Neural cell (in vitro differentiated cells): ENCODE measurements around the gene IL20RB. TPM values are rescaled to one million over a fixed set of nuclear protein-coding genes. Genes with fewer than 3 reads are reported as not detected.

Experiments
- H2AFZ ChIP-seq: fragments of 200-600, 300-800 bp; sonication (generic), shearing (Covaris generic); 2 replicates; pipeline ENCODE4 v1.6.0; 2014; ENCODE audit warnings: low read depth, mild to moderate bottlenecking, antibody characterized with exemption, low read length, moderate library complexity
- H3F3A ChIP-seq: fragments of 200-600 bp; shearing (Covaris generic); 2 replicates; pipeline ENCODE4 v1.6.1; 2016; ENCODE audit warnings: mild to moderate bottlenecking, moderate library complexity, mixed read lengths, antibody characterized with exemption, low read length; ENCODE audit not compliant: insufficient read depth, poor library complexity, severe bottlenecking
- H3K27ac ChIP-seq: fragments of 200-600, 300-800 bp; sonication (generic), shearing (Covaris generic); 2 replicates; pipeline ENCODE4 v1.5.1; 2014; ENCODE audit warnings: mild to moderate bottlenecking, low read length, moderate library complexity
- H3K27me3 ChIP-seq: fragments of 300-800, 200-600 bp; sonication (generic), shearing (Covaris generic); 2 replicates; pipeline ENCODE4 v1.6.0; 2014; ENCODE audit warnings: mild to moderate bottlenecking, low read depth, low read length, moderate library complexity; ENCODE audit not compliant: insufficient read depth
- H3K36me3 ChIP-seq: fragments of 300-800, 200-600 bp; sonication (generic), shearing (Covaris generic); 2 replicates; pipeline ENCODE4 v1.5.1; 2014; ENCODE audit warnings: mild to moderate bottlenecking, antibody characterized with exemption, low read length, moderate library complexity; ENCODE audit not compliant: insufficient read depth
- H3K4me2 ChIP-seq: fragments of 300-800, 200-600 bp; sonication (generic), shearing (Covaris generic); 2 replicates; pipeline ENCODE4 v1.6.0; 2014; ENCODE audit warnings: mild to moderate bottlenecking, low read length
- H3K4me3 ChIP-seq: fragments of 300-800, 200-600 bp; sonication (generic), shearing (Covaris generic); 2 replicates; pipeline ENCODE4 v1.5.1; 2014; ENCODE audit warnings: mild to moderate bottlenecking, low read length, moderate library complexity
- H3K79me2 ChIP-seq: fragments of 200-600 bp; shearing (Covaris generic); replicated peaks from 2 replicates; pipeline ENCODE4 v1.6.0; 2014; ENCODE audit warnings: mild to moderate bottlenecking, low read length, moderate library complexity; ENCODE audit not compliant: insufficient read depth
- H3K9ac ChIP-seq: fragments of 300-800, 200-600 bp; sonication (generic), shearing (Covaris generic); 2 replicates; pipeline ENCODE4 v1.6.1; 2016; ENCODE audit warnings: mild to moderate bottlenecking, low read length, mixed read lengths
- H3K9me2 ChIP-seq: fragments of 200-600 bp; shearing (Covaris generic); 2 replicates; pipeline ENCODE4 v1.6.1; 2016; ENCODE audit warnings: mild to moderate bottlenecking, low read length, mixed read lengths; ENCODE audit not compliant: insufficient read depth
- H3K9me3 ChIP-seq: fragments of 200-600, 300-800 bp; sonication (generic), shearing (Covaris generic); 2 replicates; pipeline ENCODE4 v1.6.1; 2016; ENCODE audit warnings: mild to moderate bottlenecking, mixed run types, low read length, moderate library complexity, mixed read lengths
- H4K20me1 ChIP-seq: fragments of 200-600 bp; shearing (Covaris generic); 2 replicates; pipeline ENCODE4 v1.6.1; 2016; ENCODE audit warnings: mild to moderate bottlenecking, mixed run types; ENCODE audit not compliant: insufficient read depth
- CTCF ChIP-seq: fragments of 450-650 bp; IDR thresholded peaks from 2 replicates; pipeline ENCODE4 v1.5.1; 2014; ENCODE audit warnings: antibody characterized with exemption, mild to moderate bottlenecking, moderate library complexity; ENCODE audit not compliant: poor library complexity, severe bottlenecking
- EP300 ChIP-seq: fragments of 450-650 bp; conservative IDR thresholded peaks from 2 replicates; pipeline ENCODE4 v1.6.1; 2014; ENCODE audit warnings: antibody characterized with exemption, mild to moderate bottlenecking, moderate library complexity; ENCODE audit not compliant: poor library complexity, severe bottlenecking
- EZH2 ChIP-seq: fragments of 200-600, 300-800 bp; shearing (Covaris generic), sonication (generic); IDR thresholded peaks from 2 replicates; pipeline ENCODE4 v1.6.1; 2014; ENCODE audit warnings: antibody characterized with exemption, low read length, borderline replicate concordance, mild to moderate bottlenecking; ENCODE audit not compliant: insufficient read depth, poor library complexity, severe bottlenecking
- MXI1 ChIP-seq: fragments of 450-650 bp; conservative IDR thresholded peaks from 2 replicates; pipeline ENCODE4 v1.6.1; 2014; ENCODE audit warnings: antibody characterized with exemption, mild to moderate bottlenecking; ENCODE audit not compliant: poor library complexity, severe bottlenecking
- POLR2AphosphoS5 ChIP-seq: IDR thresholded peaks from 2 replicates; pipeline ENCODE4 v1.6.1; 2012
- RAD21 ChIP-seq: fragments of 450-650 bp; conservative IDR thresholded peaks from 2 replicates; pipeline ENCODE4 v1.6.1; 2014; ENCODE audit warnings: antibody characterized with exemption, mild to moderate bottlenecking, moderate library complexity
- REST ChIP-seq: IDR thresholded peaks from 2 replicates; pipeline ENCODE4 v1.6.1; 2012; ENCODE audit warnings: borderline replicate concordance
- SMC3 ChIP-seq: fragments of 450-650 bp; conservative IDR thresholded peaks from 2 replicates; pipeline ENCODE4 v1.6.1; 2014; ENCODE audit warnings: antibody characterized with exemption, mild to moderate bottlenecking, moderate library complexity; ENCODE audit not compliant: poor library complexity
- TAF1 ChIP-seq: IDR thresholded peaks from 2 replicates; pipeline ENCODE4 v1.6.1; 2012; ENCODE audit warnings: low read depth
- polyA plus RNA-seq: library from polyadenylated mRNA; depleted of rRNA; stranded (reverse); fragments of >200 nt; gene quantifications from 2 replicates; pipeline ENCODE4 v1.2.3, GENCODE V29; 2014

IL20RB gene
- polyA plus RNA-seq, 1 donor from 2014 or later, result 3.0 TPM

- no peak overlapping the region for H2AFZ ChIP-seq
- no peaks in the 10 kb centered on the region for H3K36me3 ChIP-seq
- H3K4me2 ChIP-seq, result no peak overlapping the region
- no peak for TF ChIP-seq RAD21
- no peak for TF ChIP-seq EP300
- TF ChIP-seq REST, result no peak
- no peak for TF ChIP-seq EZH2
- no peak for TF ChIP-seq TAF1
- no peak for TF ChIP-seq CTCF
- no peak for TF ChIP-seq POLR2AphosphoS5
- TF ChIP-seq SMC3, result no peak
- no peak for TF ChIP-seq MXI1
- H3K9me3 ChIP-seq, result no peaks in the 10 kb centered on the region
- no peaks in the 10 kb centered on the region for H3K79me2 ChIP-seq
- H4K20me1 ChIP-seq, result no peaks in the 10 kb centered on the region
- H3K27me3 ChIP-seq, result no peaks in the 10 kb centered on the region
- no peaks in the 10 kb centered on the region for H3F3A ChIP-seq
- H3K9me2 ChIP-seq, result no peaks in the 10 kb centered on the region
- H3K4me3 ChIP-seq, result no peak overlapping the region
- no peak overlapping the region for H3K9ac ChIP-seq
- H3K27ac ChIP-seq, result no peak overlapping the region
Observed at GRCh38 chr3:136954980-136955780, 2.6 kb upstream of the IL20RB start.

- Histone ChIP-seq H2AFZ (no peak overlapping the region), H3K9me2 (no peaks in the 10 kb centered on the region), H3K4me3 (no peak overlapping the region), H3K9me3 (no peaks in the 10 kb centered on the region), H3K4me2 (no peak overlapping the region), H3K27me3 (no peaks in the 10 kb centered on the region), H4K20me1 (no peaks in the 10 kb centered on the region), H3F3A (no peaks in the 10 kb centered on the region), H3K9ac (no peak overlapping the region), H3K79me2 (no peaks in the 10 kb centered on the region), H3K36me3 (no peaks in the 10 kb centered on the region), H3K27ac (no peak overlapping the region)
- TF ChIP-seq SMC3 (no peak), POLR2AphosphoS5 (no peak), REST (no peak), RAD21 (no peak), EP300 (no peak), MXI1 (no peak), EZH2 (no peak), CTCF (no peak), TAF1 (no peak)
Observed at GRCh38 chr3:136955813-136956212, 2.0 kb upstream of the IL20RB start.
